Memory B cell (primary cell): ENCODE data around the gene SRSF5.

Experiments used
- ATAC-seq: fragments of 150-1000 bp; cut with Tn5 transposase; 2 replicates; pipeline ENCODE4 v1.10.0; 2021; ENCODE audit warnings: low read depth, mild to moderate bottlenecking, moderate library complexity
- DNase-seq, 2 donors: peaks; one replicate each; pipeline ENCODE4 v3.0.0; 2022; ENCODE audit warnings: low spot score in 2 of 2
- H3K27ac Mint-ChIP-seq: one replicate; pipeline ENCODE4 v1.8.0; 2022; ENCODE audit warnings: mild to moderate bottlenecking, moderate library complexity, mixed read lengths
- H3K27me3 Mint-ChIP-seq: one replicate; pipeline ENCODE4 v1.8.0; 2022; ENCODE audit warnings: mixed read lengths
- H3K36me3 Mint-ChIP-seq: one replicate; pipeline ENCODE4 v1.8.0; 2022; ENCODE audit warnings: mild to moderate bottlenecking, mixed read lengths
- H3K4me1 Mint-ChIP-seq: one replicate; pipeline ENCODE4 v1.8.0; 2022; ENCODE audit warnings: mixed read lengths
- H3K4me3 Mint-ChIP-seq: one replicate; pipeline ENCODE4 v1.8.0; 2022; ENCODE audit warnings: mild to moderate bottlenecking, moderate library complexity, mixed read lengths
- H3K9me3 Mint-ChIP-seq: one replicate; pipeline ENCODE4 v1.8.0; 2022; ENCODE audit warnings: mixed read lengths

Gene SRSF5

DNA sequence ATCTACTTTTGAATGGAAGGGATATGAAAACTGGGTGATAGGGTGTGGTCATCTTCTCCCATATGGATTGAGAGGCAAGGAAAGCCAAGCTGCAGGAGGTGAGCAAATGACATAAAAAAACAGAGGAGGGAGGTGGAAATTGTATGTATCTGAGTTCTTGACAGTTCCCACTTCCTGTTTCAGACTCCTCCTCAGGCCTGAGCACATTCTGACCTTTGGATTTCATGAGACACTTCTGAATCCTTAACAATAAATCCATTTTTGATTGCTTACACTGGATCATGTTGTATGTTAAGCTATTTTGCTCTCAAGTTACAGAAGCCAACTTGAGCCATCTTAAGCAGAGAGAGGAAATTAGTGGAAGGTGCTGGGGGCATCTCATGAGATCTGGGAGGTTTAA, 11.6 kb upstream of the SRSF5 start:
- ATAC-seq (no peak), DNase-seq (no peak)
- H3K36me3 Mint-ChIP-seq = no peaks in the 10 kb centered on the region
- peaks cover 1% of the 10 kb centered on the region for H3K27me3 Mint-ChIP-seq
- H3K27ac Mint-ChIP-seq = no peak overlapping the region
- H3K9me3 Mint-ChIP-seq = no peaks in the 10 kb centered on the region
- no peak overlapping the region for H3K4me3 Mint-ChIP-seq
- H3K4me1 Mint-ChIP-seq = peaks cover 9% of the 10 kb centered on the region

DNA sequence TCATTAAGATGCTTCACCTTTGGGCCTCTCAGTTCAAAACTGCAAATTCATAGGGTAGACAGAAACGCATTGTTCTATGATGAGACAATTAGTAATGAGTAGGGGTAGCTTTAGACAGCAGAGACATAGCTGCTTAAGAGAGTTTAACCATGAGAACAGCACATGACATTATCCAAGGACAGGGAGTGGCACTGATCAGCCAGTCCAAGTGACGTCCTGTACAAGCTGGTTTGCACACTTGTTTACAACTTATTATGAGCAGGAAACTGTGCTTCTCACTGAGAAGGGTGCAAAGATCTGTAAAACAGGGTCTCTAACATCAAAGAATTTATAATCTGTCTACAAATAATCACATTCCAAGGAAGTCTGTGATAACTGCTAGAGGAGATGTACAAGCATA, 11.2 kb upstream of the SRSF5 start:
- H3K4me3 Mint-ChIP-seq = no peak overlapping the region
- H3K9me3 Mint-ChIP-seq = no peaks in the 10 kb centered on the region
- H3K4me1 Mint-ChIP-seq = peaks cover 9% of the 10 kb centered on the region
- H3K27me3 Mint-ChIP-seq = peaks cover 1% of the 10 kb centered on the region
- no peaks in the 10 kb centered on the region for H3K36me3 Mint-ChIP-seq
- DNase-seq (no peak), ATAC-seq (no peak)
- H3K27ac Mint-ChIP-seq = no peak overlapping the region

DNA sequence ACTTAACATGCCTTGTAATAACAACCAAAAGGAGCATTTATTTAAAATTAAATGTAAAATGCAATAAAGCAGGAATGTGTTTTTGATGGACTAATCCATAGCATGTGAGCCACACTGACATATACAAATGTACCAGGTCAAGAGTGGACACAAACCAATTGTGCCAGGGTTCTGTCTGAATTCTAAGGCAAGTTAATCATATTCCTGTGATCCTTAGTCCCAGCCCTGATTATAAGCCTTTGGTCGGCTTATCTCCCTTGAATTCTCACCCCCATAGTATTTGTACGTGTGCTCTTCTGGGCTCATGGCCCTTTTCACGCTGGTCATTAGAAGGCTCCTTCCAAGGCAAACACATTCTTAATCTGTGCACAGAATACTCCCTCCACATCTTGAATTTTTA, 10.6 kb upstream of the SRSF5 start:
- DNase-seq (no peak), ATAC-seq (no peak)
- no peak overlapping the region for H3K27ac Mint-ChIP-seq
- H3K9me3 Mint-ChIP-seq = no peaks in the 10 kb centered on the region
- H3K4me1 Mint-ChIP-seq = peaks cover 9% of the 10 kb centered on the region
- no peaks in the 10 kb centered on the region for H3K36me3 Mint-ChIP-seq
- no peak overlapping the region for H3K4me3 Mint-ChIP-seq
- H3K27me3 Mint-ChIP-seq = peaks cover 3% of the 10 kb centered on the region

DNA sequence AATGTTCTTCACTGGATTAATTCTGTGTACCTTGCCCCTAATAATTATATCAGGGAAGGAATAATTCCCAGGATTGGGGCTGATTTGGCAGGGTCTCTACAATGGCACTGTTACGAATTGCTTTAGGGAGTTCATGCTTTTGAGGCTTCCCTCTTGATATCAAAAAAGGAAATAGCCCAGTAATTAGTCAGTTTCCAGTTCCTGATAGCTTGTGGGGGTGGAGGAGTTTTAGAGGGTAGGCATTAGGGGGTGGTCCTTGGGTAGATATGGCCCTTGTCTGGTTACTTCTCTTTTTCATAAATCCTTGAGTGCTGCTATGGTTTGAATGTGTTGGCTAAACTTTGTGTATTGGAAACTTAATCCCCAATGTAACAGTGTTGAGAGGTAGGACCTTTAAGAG, 6.1 kb upstream of the SRSF5 start:
- Mint-ChIP-seq H3K27me3 (peaks cover 3% of the 10 kb centered on the region), H3K4me1 (peaks cover 2% of the 10 kb centered on the region), H3K9me3 (peaks cover 1% of the 10 kb centered on the region), H3K27ac (no peak overlapping the region), H3K36me3 (peaks cover 2% of the 10 kb centered on the region), H3K4me3 (no peak overlapping the region)
- no peak for ATAC-seq
- DNase-seq = no peak

DNA sequence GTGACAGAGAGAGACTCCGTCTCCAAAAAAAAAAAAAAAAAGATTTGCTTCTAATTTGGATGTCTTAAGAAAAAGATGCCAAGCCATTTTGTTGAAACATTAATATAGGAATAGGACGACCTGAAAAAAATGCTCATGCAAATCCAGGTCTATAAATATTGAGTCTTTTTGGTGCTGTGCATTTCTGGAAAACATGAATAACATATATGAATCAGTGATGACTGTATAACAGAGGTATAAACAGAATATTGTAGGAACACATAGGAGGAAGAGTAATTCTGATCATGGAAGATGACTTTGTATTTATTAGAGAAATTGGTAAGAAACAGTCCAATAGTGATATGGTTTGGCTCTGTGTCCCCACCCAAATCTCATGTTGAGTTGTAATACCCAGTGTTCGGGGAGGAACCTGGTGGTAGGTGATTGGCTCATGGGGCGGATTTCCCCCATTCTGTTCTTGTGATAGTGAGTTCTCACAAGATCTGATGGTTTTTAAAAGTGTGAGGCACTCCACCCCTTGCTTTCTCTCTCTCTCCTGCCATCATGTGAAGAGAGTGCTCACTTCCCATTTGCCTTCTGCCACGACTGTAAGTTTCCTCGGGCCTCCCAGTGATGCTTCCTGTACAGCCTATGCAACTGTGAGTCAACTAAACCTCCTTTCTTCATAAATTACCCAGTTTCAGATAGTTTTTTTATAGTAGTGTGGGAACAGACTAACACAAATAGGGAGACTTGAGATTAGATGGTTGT, 3.0 kb upstream of the SRSF5 start:
- H3K9me3 Mint-ChIP-seq = peaks cover 1% of the 10 kb centered on the region
- H3K27me3 Mint-ChIP-seq = peaks cover 1% of the 10 kb centered on the region
- H3K4me3 Mint-ChIP-seq = no peak overlapping the region
- peaks cover 19% of the 10 kb centered on the region for H3K36me3 Mint-ChIP-seq
- ATAC-seq (no peak), DNase-seq (no peak)
- no peak overlapping the region for H3K27ac Mint-ChIP-seq
- H3K4me1 Mint-ChIP-seq = peaks cover 18% of the 10 kb centered on the region

DNA sequence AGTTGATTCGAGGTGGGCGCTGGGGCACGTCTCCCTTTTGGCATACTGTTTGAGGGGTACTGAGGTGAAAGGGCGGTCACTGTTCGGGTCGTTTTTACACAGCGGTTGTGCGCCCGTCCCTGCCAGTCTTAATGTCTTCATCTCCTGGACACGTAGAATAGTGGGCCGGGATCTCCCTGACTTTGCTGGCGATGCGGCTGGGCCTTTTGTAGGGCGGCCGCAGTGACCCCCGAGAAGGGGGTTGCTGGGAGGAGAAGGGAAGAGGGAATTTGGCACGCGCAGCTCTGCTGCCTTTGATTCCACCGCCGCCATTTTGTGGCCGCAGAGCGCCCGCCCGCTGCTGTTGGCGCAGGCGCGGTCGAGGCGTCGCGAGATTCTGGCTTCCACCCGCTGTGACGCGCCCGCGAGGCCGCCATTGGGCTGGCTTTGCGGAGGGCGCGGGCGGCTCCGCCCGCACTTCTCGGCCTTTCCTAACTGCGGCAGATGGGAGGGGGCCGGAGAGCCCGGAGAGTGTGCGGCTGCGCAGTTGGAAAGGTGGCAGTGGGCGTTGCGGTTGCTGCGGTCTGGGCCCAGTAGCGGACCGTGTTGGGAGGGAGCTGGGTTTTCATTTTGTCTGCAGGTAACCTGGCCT, 542 bp downstream of the SRSF5 start:
- Mint-ChIP-seq H3K27me3 (no peaks in the 10 kb centered on the region), H3K27ac (peak overlapping the region; percentile 98), H3K4me3 (peak overlapping the region; percentile 98), H3K36me3 (peaks cover 41% of the 10 kb centered on the region), H3K9me3 (peaks cover 1% of the 10 kb centered on the region), H3K4me1 (peaks cover 31% of the 10 kb centered on the region)
- peak; percentile 68 for ATAC-seq
- DNase-seq = peak; percentile 86 to 88

DNA sequence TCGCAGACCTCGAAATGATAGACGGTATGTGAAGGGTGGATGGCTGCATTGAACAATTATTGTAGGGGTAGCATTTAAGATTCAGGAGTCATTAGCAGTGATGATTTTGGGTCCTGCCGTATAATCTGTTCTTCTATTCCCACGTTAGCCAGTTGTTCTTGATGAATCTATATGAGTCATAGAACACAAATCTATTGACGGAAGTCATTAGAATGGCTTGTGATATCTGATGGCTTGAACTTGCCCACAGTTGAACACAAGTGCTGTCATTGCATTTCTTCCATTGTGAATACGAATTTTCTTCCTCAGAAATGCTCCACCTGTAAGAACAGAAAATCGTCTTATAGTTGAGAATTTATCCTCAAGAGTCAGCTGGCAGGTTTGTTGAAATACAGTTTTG, 1.9 kb downstream of the SRSF5 start:
- Mint-ChIP-seq H3K4me3 (peak overlapping the region; percentile 98), H3K9me3 (no peaks in the 10 kb centered on the region), H3K27me3 (no peaks in the 10 kb centered on the region), H3K4me1 (peaks cover 31% of the 10 kb centered on the region), H3K36me3 (peaks cover 44% of the 10 kb centered on the region), H3K27ac (peak overlapping the region; percentile 98)
- DNase-seq = no peak
- ATAC-seq = no peak

DNA sequence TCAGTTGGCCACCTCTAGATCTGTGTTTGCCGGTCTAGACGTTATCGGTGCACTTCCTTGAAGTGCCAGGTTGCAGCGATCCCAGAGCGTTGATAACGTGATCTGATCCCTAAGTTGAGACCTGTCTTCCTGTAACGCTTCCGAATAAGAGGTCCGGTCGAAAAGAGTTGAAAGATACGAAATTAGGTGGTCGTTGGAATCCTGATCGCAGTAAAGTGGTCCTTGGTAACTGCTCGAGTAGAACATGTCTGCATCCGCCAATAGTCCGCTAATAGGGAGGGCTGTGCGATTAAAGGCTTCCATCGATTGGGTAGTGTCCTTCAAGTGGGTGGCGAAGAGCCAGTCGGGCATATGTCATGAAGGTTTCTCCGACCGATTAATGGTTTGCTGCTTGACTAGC, 2.7 kb downstream of the SRSF5 start:
- no peak for ATAC-seq
- Mint-ChIP-seq H3K36me3 (peaks cover 49% of the 10 kb centered on the region), H3K27ac (peak overlapping the region; percentile 80), H3K27me3 (no peaks in the 10 kb centered on the region), H3K4me1 (peaks cover 31% of the 10 kb centered on the region), H3K9me3 (no peaks in the 10 kb centered on the region), H3K4me3 (peak overlapping the region; percentile 2)
- DNase-seq = no peak

DNA sequence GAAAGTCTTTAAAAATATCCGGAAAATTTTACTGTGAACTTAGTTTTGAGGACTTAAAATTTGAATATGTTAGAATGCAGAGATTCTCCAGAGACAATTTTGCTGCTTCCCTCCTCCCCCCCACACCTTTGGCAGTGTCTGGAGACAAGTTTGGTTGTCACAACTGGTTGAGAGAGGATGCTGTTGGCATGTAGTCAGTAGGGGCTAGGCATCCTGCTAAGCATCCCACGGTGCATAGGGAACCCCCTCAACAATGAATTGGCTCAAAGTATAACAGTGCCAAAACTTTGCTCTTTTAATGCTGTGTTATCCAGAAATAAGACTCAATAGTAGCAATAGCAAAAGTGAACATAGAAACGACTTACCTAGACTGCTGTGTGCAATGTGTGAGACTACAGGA, 3.6 kb downstream of the SRSF5 start:
- ATAC-seq (no peak), DNase-seq (no peak)
- no peaks in the 10 kb centered on the region for H3K27me3 Mint-ChIP-seq
- peak overlapping the region; percentile 25 for H3K27ac Mint-ChIP-seq
- peaks cover 32% of the 10 kb centered on the region for H3K4me1 Mint-ChIP-seq
- H3K4me3 Mint-ChIP-seq = no peak overlapping the region
- no peaks in the 10 kb centered on the region for H3K9me3 Mint-ChIP-seq
- peaks cover 53% of the 10 kb centered on the region for H3K36me3 Mint-ChIP-seq

DNA sequence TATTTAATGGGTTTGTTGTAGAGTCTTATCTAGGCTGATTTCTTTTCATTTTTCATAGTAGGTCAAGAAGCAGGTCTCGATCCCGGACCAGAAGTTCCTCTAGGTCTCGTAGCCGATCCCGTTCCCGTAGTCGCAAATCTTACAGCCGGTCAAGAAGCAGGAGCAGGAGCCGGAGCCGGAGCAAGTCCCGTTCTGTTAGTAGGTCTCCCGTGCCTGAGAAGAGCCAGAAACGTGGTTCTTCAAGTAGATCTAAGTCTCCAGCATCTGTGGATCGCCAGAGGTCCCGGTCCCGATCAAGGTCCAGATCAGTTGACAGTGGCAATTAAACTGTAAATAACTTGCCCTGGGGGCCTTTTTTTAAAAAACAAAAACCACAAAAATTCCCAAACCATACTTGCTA, 4.2 kb downstream of the SRSF5 start:
- Mint-ChIP-seq H3K27ac (peak overlapping the region; percentile 25), H3K4me3 (no peak overlapping the region), H3K4me1 (peaks cover 30% of the 10 kb centered on the region), H3K36me3 (peaks cover 56% of the 10 kb centered on the region), H3K27me3 (no peaks in the 10 kb centered on the region), H3K9me3 (no peaks in the 10 kb centered on the region)
- no peak for ATAC-seq
- DNase-seq = no peak

DNA sequence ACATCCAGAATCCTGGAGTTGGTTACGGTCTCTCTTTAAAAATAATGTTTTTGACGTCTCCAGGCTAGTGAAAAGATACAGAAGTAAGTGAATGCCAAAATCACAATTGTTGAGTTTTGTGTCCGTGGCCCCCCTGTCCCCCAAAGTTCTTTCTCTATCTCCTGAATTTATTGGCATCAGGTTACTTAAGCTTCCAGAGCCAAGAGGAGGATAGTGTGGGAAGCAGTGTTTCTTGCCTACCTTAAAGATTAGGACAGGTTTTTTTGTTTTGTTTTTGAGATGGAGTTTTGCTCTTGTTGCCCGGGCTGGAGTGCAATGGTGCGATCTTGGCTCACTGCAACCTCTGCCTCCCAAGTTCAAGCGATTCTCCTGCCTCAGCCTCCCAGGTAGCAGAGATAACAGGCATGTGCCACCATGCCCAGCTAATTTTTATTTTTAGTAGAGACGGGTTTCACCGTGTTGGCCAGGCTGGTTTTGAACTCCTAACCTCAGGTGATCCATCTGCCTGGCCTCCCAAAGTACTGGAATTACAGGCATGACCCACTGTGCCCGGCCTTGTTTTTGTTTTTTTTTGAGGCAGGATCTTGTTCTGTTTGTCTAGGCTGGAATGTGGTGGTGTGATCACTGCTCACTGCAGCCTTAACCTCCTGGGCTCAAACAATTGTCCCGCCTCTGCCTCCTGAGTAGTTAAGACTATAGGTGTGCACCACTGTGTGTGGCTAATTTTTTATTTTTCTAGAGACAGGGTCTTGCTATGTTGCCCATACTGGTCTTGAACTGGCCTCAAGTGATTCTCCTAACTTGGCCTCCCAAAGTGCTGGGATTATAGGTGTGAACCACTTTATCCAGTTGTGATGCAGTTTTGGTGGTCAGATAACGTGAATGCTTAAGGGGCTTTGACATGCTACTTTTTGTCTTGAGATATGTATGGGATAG, 5.4 kb downstream of the SRSF5 start:
- peak overlapping the region; percentile 76 for H3K27ac Mint-ChIP-seq
- ATAC-seq = peak; percentile 16
- H3K4me1 Mint-ChIP-seq = peaks cover 34% of the 10 kb centered on the region
- peaks cover 59% of the 10 kb centered on the region for H3K36me3 Mint-ChIP-seq
- no peaks in the 10 kb centered on the region for H3K9me3 Mint-ChIP-seq
- DNase-seq = no peak
- H3K27me3 Mint-ChIP-seq = no peaks in the 10 kb centered on the region
- H3K4me3 Mint-ChIP-seq = no peak overlapping the region

DNA sequence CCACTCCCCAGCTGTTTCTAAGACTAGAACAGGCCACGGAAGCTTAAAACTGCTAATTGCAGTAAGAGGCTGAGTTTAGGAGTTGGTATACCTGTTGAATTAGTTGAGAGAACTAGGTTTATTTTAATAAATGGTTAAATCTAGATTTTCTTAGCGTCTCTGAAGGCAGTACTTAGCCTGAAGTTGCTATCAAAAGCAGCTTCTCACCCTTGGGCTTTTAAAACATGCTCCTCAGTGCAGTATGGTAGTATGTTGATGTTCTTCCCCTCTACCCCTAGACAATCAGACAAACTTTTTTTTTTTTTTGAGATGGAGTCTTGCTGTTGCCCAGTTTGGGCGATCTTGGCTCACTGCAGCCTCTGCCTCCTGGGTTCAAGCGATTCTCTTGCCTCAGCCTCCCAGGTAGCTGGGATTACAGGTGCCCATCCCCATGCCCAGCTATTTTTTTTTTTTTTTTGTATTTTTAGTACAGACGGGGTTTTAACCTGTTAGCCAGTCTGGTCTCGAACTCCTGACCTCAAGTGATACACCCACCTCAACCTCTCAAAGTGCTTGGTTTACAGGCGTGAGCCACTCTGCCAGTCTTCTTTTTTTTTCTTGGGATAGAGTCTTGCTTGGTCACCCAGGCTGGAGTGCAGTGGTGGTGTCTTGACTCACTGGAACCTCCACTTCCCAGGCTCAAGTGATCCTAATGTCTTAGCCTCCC, 6.8 kb downstream of the SRSF5 start:
- DNase-seq = no peak
- no peaks in the 10 kb centered on the region for H3K9me3 Mint-ChIP-seq
- peak; percentile 25 for ATAC-seq
- H3K36me3 Mint-ChIP-seq = peaks cover 56% of the 10 kb centered on the region
- no peaks in the 10 kb centered on the region for H3K27me3 Mint-ChIP-seq
- H3K4me3 Mint-ChIP-seq = no peak overlapping the region
- peaks cover 25% of the 10 kb centered on the region for H3K4me1 Mint-ChIP-seq
- no peak overlapping the region for H3K27ac Mint-ChIP-seq

DNA sequence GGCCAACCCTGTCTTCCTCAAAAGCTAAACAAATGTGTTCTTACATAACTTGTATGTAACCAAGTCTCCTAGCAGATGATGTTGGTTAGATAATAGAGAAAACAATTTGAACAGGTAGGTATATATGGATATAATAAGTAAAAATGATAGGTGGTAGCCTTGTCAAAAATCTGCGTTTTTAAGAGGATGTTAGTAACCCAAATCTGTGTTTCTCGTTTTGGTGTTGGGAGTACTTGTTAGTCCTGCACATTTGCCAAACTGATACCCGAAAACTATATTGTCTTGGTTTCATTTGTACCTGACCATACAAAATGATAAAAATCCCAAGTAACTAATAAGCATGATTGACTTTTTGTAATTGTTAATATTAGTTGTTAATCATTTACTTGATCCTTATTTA, 8.1 kb downstream of the SRSF5 start:
- peaks cover 19% of the 10 kb centered on the region for H3K4me1 Mint-ChIP-seq
- H3K4me3 Mint-ChIP-seq = no peak overlapping the region
- H3K27ac Mint-ChIP-seq = peak overlapping the region; percentile 63
- H3K9me3 Mint-ChIP-seq = no peaks in the 10 kb centered on the region
- ATAC-seq = no peak
- no peak for DNase-seq
- peaks cover 52% of the 10 kb centered on the region for H3K36me3 Mint-ChIP-seq
- H3K27me3 Mint-ChIP-seq = no peaks in the 10 kb centered on the region
